GM19324 (cell line): Measurements from ENCODE around the gene ABLIM1.

Experiments
- ATAC-seq: cut with Tn5 transposase; IDR thresholded peaks from one replicate; pipeline ENCODE4 v1.9.1; 2021; ENCODE audit warnings: mild to moderate bottlenecking, moderate library complexity; ENCODE audit not compliant: unreplicated experiment, low FRiP score

The ABLIM1 gene

DNA sequence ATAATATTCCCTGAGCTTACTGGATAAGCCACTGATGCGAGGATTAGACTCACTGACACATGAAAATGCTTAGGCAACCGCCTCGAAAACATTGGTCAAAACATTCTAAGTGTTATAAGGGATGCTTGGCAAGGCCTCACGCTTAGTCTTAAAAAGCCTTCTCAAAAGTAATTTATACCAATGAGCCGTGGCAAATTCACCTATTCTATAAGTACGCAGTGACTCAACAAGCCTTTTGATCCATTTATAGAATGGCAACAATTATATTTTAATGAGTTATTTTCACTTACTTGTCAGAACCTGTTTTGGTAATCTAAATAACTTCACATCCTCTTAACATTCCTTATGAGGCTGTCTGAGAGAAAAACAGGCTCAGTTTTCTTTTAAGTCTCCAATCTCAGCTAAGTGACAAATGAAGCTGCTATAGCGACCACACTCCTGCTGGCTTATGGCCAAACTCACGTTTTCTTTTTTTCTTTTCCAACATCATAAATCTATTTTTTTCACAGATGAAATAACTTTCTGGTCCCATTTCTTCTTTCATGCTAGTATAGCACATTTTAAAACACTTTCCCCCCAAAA lies 132.6 kb downstream of the ABLIM1 start:
- no peak for ATAC-seq

DNA sequence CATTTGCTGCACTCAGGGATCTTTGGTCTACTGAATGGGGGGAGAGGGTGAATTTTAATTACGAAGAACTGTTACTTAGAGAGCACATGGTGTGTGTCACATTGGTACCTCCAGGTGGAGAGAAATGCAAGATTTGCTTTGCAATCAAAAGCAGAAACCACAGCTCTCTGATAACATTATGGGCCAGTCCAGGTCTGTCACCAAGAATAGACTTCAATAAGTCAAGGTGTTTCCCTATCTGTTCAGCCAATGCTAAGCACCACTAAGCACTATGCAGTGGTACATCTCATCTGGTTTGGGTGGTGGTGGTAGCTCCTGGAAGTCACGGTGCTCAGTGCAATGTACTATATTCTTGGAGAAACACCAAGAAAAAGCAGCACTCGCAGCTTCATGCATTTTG lies 134.2 kb downstream of the ABLIM1 start:
- no peak for ATAC-seq

DNA sequence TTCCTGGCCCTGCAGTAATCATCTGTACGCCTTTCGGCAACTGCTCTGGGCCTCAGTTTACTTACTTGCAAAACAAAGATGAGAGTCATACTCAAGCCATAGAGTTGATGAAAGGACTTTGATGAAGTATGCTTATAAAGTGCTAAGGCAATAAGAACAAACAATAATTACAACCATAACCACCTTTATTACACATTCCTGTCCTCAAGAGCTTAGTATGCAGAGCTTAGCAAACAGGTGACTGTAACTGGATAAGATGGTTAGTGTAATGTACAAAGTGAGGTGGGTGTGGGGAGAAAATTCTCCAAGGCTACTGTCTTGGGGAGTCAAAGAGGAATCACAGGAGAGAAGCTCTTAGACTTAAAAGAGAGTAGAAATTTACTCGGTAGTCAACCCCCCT lies 136.8 kb downstream of the ABLIM1 start:
- no peak for ATAC-seq

DNA sequence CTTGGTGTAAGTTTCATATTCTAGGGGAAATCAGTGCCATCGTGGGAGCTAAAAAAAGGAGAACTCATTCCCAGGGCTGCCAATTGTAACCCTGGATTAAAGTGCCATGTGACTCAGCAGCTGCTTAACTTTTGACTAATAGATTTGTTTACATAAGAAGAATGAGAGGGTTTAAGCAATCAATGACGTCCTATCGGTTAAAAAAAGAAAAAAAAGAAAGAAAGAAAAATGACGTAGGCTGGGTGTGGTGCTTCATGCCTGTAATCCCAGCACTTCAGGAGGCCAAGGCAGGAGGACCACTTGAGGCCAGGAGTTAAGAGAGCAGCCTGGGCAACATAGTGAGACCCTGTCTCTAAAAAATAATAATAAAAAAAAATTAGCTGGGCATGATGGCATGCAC lies 137.6 kb downstream of the ABLIM1 start:
- no peak for ATAC-seq

DNA sequence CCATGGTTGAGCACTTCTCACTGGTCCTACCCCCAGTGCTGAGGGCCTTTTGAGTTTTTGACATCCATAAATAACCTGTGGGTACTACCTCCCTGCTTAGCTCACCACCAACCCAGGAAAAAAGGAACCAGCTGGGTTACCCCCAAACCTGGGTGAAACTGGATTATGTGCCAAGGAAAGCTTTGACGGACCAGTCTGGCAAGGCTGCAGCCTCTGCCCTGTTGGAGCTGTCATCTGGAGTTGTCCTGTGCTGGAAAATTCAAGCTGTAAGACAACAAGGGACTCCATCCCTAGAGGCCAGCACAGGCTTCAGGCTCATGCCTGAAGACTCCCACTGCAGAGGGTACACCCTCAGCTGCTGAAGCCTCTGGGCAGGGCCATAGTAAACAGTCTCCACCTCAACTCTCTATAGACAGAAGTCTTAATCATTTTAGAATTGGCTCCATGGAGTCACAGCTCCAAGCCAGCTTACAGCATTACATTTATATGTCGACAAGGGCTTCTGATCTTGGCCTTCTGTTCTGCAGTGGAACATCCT lies 138.2 kb downstream of the ABLIM1 start:
- ATAC-seq, result no peak

DNA sequence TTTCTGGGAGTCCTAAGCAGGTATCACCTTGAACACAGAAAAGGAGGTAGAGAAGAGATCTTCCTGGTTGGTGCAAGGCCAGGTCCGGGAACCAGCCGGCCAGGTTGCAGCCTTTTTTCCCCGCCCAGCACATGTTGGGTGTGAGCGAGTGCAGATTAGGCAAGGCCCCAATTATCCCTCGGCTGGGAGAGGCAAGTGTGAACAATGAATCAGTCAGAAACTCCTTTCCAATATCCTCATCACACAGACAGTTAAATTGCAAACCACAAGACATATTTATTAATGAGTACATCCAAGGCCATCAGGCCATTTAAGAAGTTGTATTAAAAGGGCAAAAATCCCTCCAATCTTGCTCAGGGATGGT lies 138.8 kb downstream of the ABLIM1 start:
- ATAC-seq, result no peak

DNA sequence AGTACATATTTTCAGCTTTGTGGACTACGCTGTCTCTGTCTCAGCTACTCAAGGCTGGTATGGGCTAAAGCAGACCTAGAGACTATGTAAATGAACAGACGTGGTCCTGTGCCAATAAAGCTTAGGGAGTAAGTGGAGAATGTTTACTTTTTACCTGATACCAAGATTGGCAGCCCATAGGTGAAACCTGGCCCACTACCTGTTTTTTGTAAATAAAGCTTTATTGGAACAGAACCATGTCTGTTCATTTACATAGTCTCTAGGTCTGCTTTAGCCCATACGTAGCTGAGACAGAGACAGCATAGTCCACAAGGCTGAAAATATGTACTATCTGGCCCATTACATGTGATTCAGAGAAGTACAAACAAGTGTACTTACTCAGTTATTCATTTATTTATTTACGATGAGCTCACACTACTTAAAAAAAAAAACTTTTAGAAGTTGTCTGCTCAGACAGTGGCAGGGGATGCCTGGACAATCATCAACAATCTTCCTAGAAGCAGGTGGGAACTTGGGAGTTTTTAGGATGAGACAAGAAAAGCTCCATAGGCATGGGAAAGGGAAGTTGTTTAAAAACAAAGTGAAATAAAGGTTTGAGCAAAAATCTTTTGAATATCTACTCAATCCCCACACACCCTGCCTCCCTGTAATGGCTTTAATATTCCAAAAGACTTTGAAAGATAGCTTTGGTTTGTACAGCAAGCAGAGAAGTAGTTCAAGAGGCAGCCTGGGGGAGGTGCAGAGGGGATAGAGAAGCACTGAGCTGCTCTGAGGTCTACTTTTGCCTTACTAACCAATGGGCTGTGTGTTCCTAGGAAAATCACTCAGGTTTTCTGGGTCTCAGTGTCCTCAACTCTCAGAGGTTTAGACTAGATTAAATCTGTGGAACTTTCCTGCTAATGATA lies 139.4 kb downstream of the ABLIM1 start:
- no peak for ATAC-seq

DNA sequence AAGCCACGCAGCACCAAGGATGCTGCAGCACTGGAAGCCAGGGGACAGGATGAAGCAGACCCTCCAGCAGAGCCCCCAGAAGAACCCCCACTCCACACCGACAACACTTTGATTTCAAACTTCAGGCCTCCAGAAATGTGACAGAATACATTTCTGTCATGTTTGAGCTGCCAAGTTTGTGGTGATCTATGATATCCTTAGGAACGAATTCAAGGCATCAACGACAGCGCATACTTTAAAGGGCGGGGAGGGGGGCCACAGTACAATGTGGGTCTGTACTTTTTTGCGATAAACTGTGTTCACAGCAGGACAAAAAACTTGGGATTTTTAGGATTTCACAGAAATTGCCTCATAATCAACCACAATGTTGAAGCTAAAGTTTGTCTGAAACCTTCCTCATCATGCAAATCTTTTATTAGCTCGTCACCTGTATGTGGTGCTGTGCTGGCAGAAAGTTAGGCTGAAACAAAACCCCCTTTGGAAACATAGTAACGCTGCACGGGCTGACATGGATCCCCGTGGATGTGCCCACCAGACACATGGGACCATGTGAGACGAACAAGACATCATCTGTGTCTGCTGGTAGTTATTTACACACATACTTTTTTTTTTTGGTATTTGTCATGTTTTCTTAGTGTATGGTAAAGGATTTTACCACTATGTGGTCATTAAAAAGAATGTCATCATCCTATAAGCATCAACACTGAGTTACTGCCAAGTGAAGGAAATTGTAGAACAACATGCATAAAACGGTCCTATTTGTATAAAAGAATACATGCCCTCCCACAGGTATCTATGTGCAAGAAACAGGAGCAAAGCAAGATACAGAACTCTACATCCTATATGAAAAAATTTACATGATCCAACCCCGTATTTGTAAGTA lies 140.5 kb downstream of the ABLIM1 start:
- no peak for ATAC-seq

DNA sequence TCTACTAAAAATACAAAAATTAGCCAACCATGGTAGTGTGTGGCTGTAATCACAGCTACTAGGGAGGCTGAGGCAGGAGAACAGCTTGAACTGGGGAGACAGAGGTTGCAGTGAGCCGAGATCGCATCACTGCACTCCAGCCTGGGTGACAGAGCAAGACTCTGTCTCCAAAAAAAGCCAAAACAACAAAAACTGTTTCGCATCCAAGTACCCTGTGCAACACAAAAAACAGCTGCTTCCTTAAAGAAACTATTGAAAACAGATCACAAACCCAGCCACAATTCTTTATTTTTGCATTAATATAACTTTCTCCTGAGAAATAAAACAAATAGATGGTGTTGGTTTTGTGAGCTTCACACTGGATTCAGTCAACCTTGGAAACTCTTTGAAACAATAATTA lies 141.7 kb downstream of the ABLIM1 start:
- no peak for ATAC-seq

DNA sequence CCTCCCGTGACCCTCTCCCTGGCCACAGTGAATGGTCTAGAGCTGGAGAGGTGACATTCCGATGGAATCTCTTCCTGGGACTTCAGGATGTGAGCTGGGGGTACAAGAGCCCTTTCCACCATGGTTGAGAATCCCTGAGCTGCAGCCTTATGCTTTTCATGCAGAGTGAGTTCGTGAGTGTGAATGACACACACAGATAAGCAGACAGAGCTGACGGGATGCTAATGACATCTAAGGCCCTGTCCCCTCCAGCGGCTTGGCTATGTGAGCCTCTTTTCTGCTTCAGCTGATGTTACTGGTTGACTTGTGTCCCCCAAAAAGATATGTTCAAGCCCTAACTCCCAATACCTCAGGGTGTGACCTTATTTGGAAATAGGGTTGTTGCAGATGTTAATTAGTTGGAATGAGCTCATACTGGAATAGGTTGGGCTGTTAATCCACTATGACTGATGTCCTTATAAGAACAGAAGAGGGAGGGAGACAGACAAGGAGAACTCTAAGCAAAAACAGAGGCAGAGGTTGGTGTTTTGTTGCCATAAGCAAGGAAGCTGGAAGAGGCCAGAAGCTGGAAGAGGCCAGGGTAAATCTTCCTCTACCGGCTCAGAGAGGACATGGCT lies 142.7 kb downstream of the ABLIM1 start:
- no peak for ATAC-seq

DNA sequence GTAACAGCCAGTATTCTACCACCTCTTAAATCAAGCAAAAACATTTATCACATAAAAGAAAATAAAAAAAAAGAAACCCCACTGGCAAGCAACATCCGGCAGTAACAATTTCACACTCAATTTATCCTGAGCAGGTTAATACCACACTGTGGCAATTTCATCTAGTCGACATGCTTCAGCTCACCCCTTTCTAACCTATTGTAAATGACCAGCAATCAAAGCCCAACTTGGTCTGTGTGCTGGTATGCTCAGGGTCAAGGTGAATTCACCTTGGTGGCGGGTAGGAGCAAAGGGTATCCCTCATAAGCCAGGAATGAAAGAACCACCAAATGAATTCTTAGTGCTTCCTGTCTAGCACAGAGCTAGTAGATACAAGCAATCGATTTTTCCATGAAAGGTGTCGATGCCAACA lies 144.7 kb downstream of the ABLIM1 start:
- ATAC-seq, result no peak

DNA sequence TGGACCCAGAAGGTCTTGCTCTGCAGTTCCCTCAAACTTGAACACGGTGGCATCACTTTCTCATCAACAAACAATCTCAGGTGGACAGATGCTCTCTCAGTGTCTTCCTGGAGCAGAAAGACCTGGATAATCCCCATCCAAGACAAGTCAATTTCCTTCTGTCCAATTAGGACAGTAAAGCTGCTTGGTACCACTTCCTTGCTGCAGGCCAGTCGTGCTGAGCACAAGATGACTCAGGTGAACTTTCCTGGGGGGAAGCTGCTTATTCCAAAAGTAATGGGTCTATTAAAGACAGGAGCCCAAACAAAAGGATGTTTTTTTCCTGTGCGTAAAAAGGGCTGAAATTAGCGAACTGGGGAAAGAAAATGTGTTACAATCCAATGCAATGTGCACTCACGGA lies 146.2 kb downstream of the ABLIM1 start:
- no peak for ATAC-seq

DNA sequence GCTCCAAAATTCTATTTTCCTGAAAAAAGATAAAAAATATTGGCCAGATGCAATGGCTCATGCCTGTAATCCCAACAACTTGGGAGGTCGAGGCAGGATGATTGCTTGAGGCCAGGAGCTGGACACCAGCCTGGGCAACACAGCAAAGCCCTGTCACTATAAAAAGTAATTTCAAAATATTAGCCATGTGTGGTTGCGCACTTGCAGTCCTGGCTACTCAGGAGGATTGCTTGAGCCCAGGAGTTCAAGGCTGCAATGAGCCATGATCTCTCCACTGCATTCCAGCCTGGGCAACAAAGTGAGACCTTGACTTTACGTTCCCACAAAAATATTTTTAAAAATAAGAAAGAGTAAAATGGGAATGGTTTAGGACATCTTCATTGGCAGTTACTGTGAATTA lies 149.7 kb downstream of the ABLIM1 start:
- ATAC-seq, result no peak

DNA sequence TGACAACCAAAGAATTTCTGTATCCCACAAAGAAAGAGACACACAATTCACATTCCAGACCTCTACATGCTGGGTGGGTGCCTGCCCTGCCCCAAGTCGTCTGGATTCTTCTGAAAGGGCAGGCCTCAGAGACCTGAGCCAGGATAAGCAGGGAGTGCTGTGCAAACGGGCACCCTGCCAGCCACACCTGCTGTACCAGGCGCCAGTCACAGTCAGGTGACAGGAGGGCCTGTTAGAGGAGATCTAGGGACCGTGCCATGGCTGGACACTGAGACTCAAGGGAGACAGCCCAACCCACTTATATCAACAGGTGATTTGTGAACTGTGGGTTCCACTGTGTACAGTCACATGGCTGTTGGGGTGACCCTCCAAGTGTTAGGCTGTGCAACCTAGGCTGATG lies 150.6 kb downstream of the ABLIM1 start:
- no peak for ATAC-seq

DNA sequence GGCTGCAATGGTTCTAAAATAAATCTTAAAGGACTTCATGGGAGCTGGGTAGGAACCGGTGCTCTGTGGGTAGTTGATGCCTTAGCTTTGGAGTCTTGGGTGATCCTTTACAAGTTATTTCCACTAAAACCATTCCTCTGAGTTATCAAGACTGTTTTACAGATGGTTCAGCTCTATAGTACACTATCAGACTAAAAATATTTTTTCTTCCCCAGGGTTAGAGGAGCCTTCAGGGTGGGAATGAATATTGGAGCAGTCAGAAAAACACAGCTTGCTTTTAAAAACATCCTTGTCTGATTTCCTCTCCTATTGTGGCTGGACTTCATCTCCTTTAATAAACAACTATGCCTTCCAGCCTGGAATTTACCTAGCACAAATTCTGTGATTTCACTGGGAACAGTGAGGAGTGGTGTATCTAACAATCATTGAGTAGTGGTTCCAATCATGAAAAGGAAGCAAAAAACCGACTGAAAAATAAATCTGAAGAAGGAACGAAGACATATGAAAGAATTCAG lies 151.1 kb downstream of the ABLIM1 start:
- no peak for ATAC-seq

DNA sequence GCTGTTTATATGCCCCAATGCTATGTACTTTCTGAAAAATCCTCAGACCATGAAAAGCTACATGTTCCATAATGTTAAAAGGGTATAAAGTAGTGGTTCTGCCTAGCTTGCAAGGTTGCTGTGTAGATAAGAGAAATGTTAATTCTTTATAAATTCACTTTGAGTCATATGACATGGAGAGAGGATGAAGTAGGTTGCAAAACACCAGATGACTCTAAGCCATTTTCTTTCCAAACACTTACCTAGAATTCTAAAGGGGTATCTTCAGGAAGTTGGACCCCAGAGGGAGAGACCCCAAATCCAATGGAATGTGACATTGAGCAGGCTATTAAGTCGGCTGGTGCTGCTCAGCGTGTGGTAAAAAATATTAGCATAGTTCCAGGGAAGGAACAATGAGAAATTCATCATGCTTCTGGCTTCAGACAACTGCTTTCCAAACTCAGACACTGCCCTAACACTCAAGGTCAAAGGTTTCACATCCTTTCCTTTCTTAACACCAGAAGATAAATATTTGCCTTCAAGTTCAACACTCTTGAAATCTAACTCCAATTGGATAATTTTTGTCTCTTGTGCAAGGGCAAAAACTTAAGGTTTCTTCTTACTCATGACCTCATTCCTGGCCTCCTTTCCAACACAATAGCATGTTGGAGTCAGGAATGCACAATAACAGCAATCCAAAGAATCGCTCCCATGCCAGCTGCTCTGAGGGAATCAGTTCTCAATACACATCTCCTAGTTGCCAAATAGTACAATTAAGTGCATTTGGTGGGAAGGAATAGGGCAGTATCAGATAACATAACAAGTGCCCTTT lies 153.1 kb downstream of the ABLIM1 start:
- no peak for ATAC-seq

DNA sequence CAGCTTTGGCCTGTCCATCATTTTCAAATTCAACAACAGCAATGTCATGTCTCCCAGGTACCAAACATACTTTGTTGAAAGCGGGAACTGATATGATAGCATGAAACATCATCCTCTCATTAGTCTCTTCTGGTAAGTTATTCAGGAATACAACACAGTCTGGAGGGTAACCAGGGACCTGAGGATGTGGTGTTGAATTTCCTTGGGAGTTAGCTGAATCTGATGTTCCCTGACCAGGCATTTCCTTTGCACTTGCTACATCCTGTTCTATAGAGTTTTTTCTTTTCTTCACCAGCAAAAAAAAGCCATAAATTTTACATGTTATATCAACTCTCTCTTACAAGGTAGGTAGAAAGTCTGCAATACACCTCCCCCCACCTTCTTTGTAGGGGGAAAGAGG lies 156.0 kb downstream of the ABLIM1 start:
- ATAC-seq, result no peak

DNA sequence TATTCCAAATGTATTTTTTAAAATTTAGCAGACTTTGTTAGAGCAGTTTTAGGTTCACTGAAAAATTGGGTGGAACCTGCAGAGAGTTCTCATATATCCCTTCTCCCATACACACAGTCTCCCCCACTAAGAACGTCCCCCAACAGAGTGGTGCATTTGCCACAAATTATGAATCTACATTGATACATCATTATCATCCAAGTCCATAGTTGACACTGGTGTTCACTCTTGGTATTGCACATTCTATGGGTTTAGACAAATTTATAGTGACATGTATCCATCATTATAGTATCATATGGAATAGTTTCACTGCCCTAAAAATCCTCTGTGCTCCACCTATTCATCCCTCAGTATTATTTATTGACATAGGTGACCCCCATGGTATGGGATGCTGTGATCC lies 156.4 kb downstream of the ABLIM1 start:
- no peak for ATAC-seq

DNA sequence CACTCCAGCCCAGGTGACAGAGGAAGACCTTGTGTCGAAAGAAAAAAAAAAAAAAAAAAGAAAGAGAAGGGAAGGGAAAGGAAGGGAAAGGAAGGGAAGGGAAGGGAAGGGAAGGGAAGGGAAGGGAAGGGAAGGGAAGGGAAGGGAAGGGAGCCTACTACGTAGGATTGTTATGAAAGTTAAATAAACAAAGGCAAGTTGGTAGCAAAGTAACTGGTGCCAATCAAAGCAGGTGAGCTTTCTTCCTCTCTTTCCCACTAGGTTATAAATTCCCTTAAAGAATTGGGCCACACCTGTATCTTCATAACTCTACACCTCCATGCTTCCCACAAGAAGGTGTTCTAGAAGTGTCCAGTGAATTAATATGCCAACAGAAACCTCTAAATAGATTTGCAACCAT lies 157.4 kb downstream of the ABLIM1 start:
- ATAC-seq, result no peak
